Endothelial cell of umbilical vein (primary cell): ENCODE measurements around the gene PLA2G5. TPM values are rescaled to one million over a fixed set of nuclear protein-coding genes. Genes with fewer than 3 reads are reported as not detected.

Source experiments
- BruUV-seq: library from RNA; stranded (reverse); fragments of 400-500 nt; replicated peaks from 2 replicates; lab custom pipeline; 2021; lab: Mats Ljungman, UMichigan
- CTCF ChIA-PET: fragments of 300-600, 350-600 bp; sonication (Branson Sonifier 250); formaldehyde crosslinking; loops from one replicate; lab custom pipeline; 2021; ENCODE audit warnings: antibody characterized with exemption, inconsistent platforms; lab: Charles Lee
- POLR2A ChIA-PET: fragments of 300-600, 350-600 bp; sonication (Branson Sonifier 250); formaldehyde crosslinking; loops from one replicate; lab custom pipeline; 2021; ENCODE audit warnings: antibody characterized with exemption, inconsistent platforms; lab: Charles Lee
- DNase-seq: peaks from one replicate; pipeline ENCODE4 v3.0.0-alpha.2; 2011; ENCODE audit warnings: low read depth, low spot score
- FAIRE-seq: peaks from 2 replicates; lab custom pipeline; 2011; peaks lifted over from hg19 to GRCh38; lab: Jason Lieb, UNC
- H2AFZ ChIP-seq: 2 replicates; pipeline ENCODE4 v1.6.0; 2012; ENCODE audit warnings: low read depth, low read length, control low read depth, inconsistent platforms
- H3K27ac ChIP-seq: 2 replicates; pipeline ENCODE4 v1.5.1; 2011; ENCODE audit warnings: low read depth, mild to moderate bottlenecking, control low read depth, low read length, moderate library complexity; ENCODE audit not compliant: insufficient read depth
- H3K27me3 ChIP-seq, 2 experiments: 2 replicates each; pipeline versions ENCODE4 v1.6.0 to v1.6.1; 2011; ENCODE audit warnings: low read length in 2 of 2, mixed read lengths in 1 of 2; ENCODE audit not compliant: control insufficient read depth in 2 of 2, insufficient read depth in 2 of 2
- H3K36me3 ChIP-seq, 2 experiments: 2 replicates in 1 of 2; 3 replicates in 1 of 2; pipeline ENCODE4 v1.5.1; 2011; ENCODE audit warnings: low read length in 2 of 2, mild to moderate bottlenecking in 1 of 2, moderate library complexity in 1 of 2; ENCODE audit not compliant: control insufficient read depth in 2 of 2, insufficient read depth in 2 of 2; ENCODE audit errors: extremely low read depth in 1 of 2
- H3K4me1 ChIP-seq: 3 replicates; pipeline ENCODE4 v1.5.1; 2011; ENCODE audit warnings: mild to moderate bottlenecking, low read length; ENCODE audit not compliant: control insufficient read depth, insufficient read depth; ENCODE audit errors: extremely low read depth
- H3K4me2 ChIP-seq: 2 replicates; pipeline ENCODE4 v1.6.1; 2011; ENCODE audit warnings: low read length, control low read depth, mixed read lengths; ENCODE audit not compliant: insufficient read depth
- H3K4me3 ChIP-seq, 3 experiments: fragments of 200-600 bp in 1 of 3; sonication (generic), shearing (Covaris generic) in 1 of 3; replicated peaks in 1 of 3; 2 replicates each; pipeline ENCODE4 v1.5.1; 2011 to 2016; ENCODE audit warnings: control low read depth in 3 of 3, low read length in 3 of 3, mild to moderate bottlenecking in 2 of 3, inconsistent platforms in 1 of 3, low read depth in 1 of 3, moderate library complexity in 1 of 3; ENCODE audit not compliant: insufficient read depth in 1 of 3
- H3K79me2 ChIP-seq: 2 replicates; pipeline ENCODE4 v1.6.0; 2012; ENCODE audit warnings: low read length, inconsistent platforms; ENCODE audit not compliant: control insufficient read depth, insufficient read depth
- H3K9ac ChIP-seq: replicated peaks from 2 replicates; pipeline ENCODE3; 2011; ENCODE audit warnings: low read length, control low read depth; ENCODE audit not compliant: insufficient read depth; ENCODE audit errors: extremely low read depth
- H3K9me1 ChIP-seq: replicated peaks from 3 replicates; pipeline ENCODE4 v1.6.0; 2011; ENCODE audit warnings: mild to moderate bottlenecking, low read length; ENCODE audit not compliant: control insufficient read depth, insufficient read depth; ENCODE audit errors: extremely low read depth
- H3K9me3 ChIP-seq: replicated peaks from 2 replicates; pipeline ENCODE4 v1.5.1; 2012; ENCODE audit warnings: low read length, inconsistent platforms; ENCODE audit not compliant: control insufficient read depth, insufficient read depth
- H4K20me1 ChIP-seq: replicated peaks from 2 replicates; pipeline ENCODE3; 2011; ENCODE audit warnings: mild to moderate bottlenecking, low read length; ENCODE audit not compliant: control insufficient read depth, insufficient read depth; ENCODE audit errors: extremely low read depth
- EZH2 ChIP-seq: IDR thresholded peaks from 2 replicates; pipeline ENCODE4 v1.6.1; 2012; ENCODE audit warnings: borderline replicate concordance, low read depth, mild to moderate bottlenecking, moderate library complexity, low read length, inconsistent platforms; ENCODE audit not compliant: severe bottlenecking
- FOS ChIP-seq: IDR thresholded peaks from 2 replicates; pipeline ENCODE4 v1.6.1; 2011; ENCODE audit warnings: mild to moderate bottlenecking, low read length, moderate library complexity, borderline replicate concordance; ENCODE audit not compliant: insufficient read depth
- GATA2 ChIP-seq: IDR thresholded peaks from 2 replicates; pipeline ENCODE4 v1.7.0; 2011; ENCODE audit warnings: low read depth, mild to moderate bottlenecking, moderate library complexity, mixed read lengths, low read length; ENCODE audit not compliant: insufficient read length, insufficient read depth
- JUN ChIP-seq: IDR thresholded peaks from 2 replicates; pipeline ENCODE4 v1.6.1; 2011; ENCODE audit warnings: borderline replicate concordance, low read depth; ENCODE audit not compliant: insufficient read length, insufficient read depth
- MYC ChIP-seq: IDR thresholded peaks from one replicate; pipeline ENCODE4 v1.6.1; 2011; ENCODE audit warnings: mild to moderate bottlenecking, low read depth, low read length
- POLR2A ChIP-seq: IDR thresholded peaks from 2 replicates; pipeline ENCODE4 v1.6.1; 2012; ENCODE audit warnings: low read depth, mild to moderate bottlenecking, control low read depth, low read length
- POLR2AphosphoS5 ChIP-seq: IDR thresholded peaks from 2 replicates; pipeline ENCODE4 v1.6.1; 2012; ENCODE audit warnings: low read depth, mild to moderate bottlenecking, control low read depth, low read length, moderate library complexity; ENCODE audit not compliant: insufficient read depth
- dilution Hi-C: fragments of 300-500 bp; cut with MboI; formaldehyde crosslinking; loops from one replicate; pipeline ENCODE4 v1.15.0; 2019; ENCODE audit warnings: low sequenced_read_pairs; ENCODE audit not compliant: extremely low pct_ligation_motif_present
- intact Hi-C: fragments of 100-400 bp; cut with micrococcal nuclease; formaldehyde crosslinking; loops from one replicate; pipeline ENCODE4 v1.10.0; 2022
- polyA plus RNA-seq, 4 experiments: library from polyadenylated mRNA; depleted of rRNA in 3 of 4; stranded (reverse) in 3 of 4; unstranded in 1 of 4; fragments of >200 nt; gene quantifications; 2 replicates each; pipeline versions ENCODE4 v1.2.1 to v1.2.3, GENCODE V29; 2011 to 2012; ENCODE audit warnings: missing spikeins in 1 of 4
- total RNA-seq: library from RNA; stranded (reverse); gene quantifications from 2 replicates; pipeline ENCODE4 v1.2.3, GENCODE V29; 2021
- TF ChIP-seq, protein P1 (sequence below): IDR thresholded peaks from 2 replicates; pipeline ENCODE4 v1.6.1; 2011; ENCODE audit not compliant: insufficient read depth, insufficient read length
- TF ChIP-seq, protein P2 (sequence below), 2 donors: IDR thresholded peaks; 1 replicate in 1 of 2; 2 replicates in 1 of 2; pipeline ENCODE4 v1.5.1; 2011; ENCODE audit warnings: low read length in 2 of 2, mild to moderate bottlenecking in 2 of 2, moderate library complexity in 2 of 2, control low read depth in 1 of 2, inconsistent platforms in 1 of 2, low read depth in 1 of 2; ENCODE audit not compliant: insufficient read depth in 1 of 2; ENCODE audit errors: extremely low read depth in 1 of 2

Gene PLA2G5
- total and polyA plus RNA-seq, 2 donors (not counting 3 experiments of a cell fraction or from before 2014, with no cell fraction given): 0.06 TPM; not detected in 1

DNA sequence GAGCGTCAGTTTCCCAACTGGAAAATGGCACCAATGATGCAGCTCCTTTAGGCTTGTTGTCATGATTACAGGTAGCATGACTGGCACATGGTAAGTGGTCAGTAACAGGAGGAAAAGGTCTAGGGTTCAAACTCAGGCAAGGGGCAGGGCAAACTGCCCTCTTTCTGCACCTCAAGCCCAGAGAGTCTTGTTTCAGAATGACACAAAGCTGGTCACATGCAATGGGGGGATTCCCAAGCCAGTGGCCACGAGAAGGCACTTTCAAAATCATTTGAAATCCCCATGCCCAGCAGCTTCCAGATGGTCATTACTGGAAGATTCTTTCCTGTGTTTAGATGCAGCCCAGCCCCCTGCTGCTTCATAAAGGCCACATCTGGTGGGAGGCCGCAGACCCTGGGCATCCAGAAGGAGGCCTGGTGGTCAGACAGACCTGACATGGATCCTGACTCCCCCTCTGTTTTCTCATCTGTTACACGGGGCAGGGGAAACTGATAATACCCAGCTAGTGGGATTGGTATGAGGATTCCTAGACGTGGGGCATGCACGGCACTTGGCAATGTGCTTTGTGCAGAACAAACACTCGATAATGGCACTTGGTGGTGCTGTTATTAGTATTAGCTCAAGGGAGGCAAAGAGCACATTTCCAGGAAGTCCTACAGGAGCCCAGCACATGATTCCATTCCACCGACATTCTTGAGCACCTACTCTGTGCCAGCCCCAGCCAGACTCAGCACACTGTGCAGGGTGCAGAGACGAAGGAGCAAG is 56.2 kb downstream of the PLA2G5 start:
- Histone ChIP-seq H3K4me1 (no peaks in the 10 kb centered on the region), H2AFZ (no peak overlapping the region), H3K4me3 (no peak overlapping the region), H3K9me1 (no peaks in the 10 kb centered on the region), H3K4me2 (no peak overlapping the region), H3K9ac (no peak overlapping the region), H3K79me2 (no peaks in the 10 kb centered on the region), H3K27ac (no peak overlapping the region), H3K9me3 (no peaks in the 10 kb centered on the region), H3K36me3 (no peaks in the 10 kb centered on the region), H4K20me1 (no peaks in the 10 kb centered on the region), H3K27me3 (peaks cover 0 to 3% of the 10 kb centered on the region in 2 experiments)
- ChIA-PET CTCF (interaction anchor here (1.3 kb wide), 1 partner anchor 26 kb away, joined by 3 read pairs; no protein-coding TSS in a partner anchor), POLR2A (no interaction called here)
- FAIRE-seq (no peak), DNase-seq (no peak)
- BruUV-seq: no TSS peak
- no peak for TF ChIP-seq EZH2
- TF ChIP-seq FOS: no peak
- TF ChIP-seq, protein P1, sequence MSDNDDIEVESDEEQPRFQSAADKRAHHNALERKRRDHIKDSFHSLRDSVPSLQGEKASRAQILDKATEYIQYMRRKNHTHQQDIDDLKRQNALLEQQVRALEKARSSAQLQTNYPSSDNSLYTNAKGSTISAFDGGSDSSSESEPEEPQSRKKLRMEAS: no peak
- no peak for TF ChIP-seq GATA2
- no peak for TF ChIP-seq MYC
- TF ChIP-seq POLR2A: no peak
- no peak for TF ChIP-seq JUN
- TF ChIP-seq POLR2AphosphoS5: no peak
- TF ChIP-seq, protein P2, sequence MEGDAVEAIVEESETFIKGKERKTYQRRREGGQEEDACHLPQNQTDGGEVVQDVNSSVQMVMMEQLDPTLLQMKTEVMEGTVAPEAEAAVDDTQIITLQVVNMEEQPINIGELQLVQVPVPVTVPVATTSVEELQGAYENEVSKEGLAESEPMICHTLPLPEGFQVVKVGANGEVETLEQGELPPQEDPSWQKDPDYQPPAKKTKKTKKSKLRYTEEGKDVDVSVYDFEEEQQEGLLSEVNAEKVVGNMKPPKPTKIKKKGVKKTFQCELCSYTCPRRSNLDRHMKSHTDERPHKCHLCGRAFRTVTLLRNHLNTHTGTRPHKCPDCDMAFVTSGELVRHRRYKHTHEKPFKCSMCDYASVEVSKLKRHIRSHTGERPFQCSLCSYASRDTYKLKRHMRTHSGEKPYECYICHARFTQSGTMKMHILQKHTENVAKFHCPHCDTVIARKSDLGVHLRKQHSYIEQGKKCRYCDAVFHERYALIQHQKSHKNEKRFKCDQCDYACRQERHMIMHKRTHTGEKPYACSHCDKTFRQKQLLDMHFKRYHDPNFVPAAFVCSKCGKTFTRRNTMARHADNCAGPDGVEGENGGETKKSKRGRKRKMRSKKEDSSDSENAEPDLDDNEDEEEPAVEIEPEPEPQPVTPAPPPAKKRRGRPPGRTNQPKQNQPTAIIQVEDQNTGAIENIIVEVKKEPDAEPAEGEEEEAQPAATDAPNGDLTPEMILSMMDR (IDR thresholded peaks at IDR 0.05; ENCODE audit: extremely low read depth in 1 of 2, insufficient read depth in 1 of 2, low read depth in 1 of 2, low read length in 2 of 2): no peak
- intact Hi-C loops (no loop called here), dilution Hi-C loops (no loop called here)
